GM23248 (cell line): Measurements from ENCODE around the gene GRID2.

Experiments
- EZH2 ChIP-seq: fragments of 200-600 bp; sonication (generic); IDR thresholded peaks from 2 replicates; pipeline ENCODE4 v1.6.1; 2018; ENCODE audit warnings: antibody characterized with exemption, mild to moderate bottlenecking; ENCODE audit not compliant: insufficient read depth, poor library complexity, severe bottlenecking
- EZH2phosphoT487 ChIP-seq: fragments of 200-600 bp; sonication (generic); IDR thresholded peaks from 2 replicates; pipeline ENCODE4 v1.6.1; 2018; ENCODE audit warnings: antibody characterized with exemption, moderate library complexity, mild to moderate bottlenecking, low read depth; ENCODE audit not compliant: insufficient read depth

GRCh38 chr4:92629302-92629701 is 325.5 kb downstream of the GRID2 start:
- no peak for TF ChIP-seq EZH2
- TF ChIP-seq EZH2phosphoT487: no peak
